ENCODE data around the gene PTGFRN. TPM values are rescaled to one million over a fixed set of nuclear protein-coding genes. Genes with fewer than 3 reads are reported as not detected.

PTGFRN gene
- total and polyA plus RNA-seq, 2 of the 8 experiments (the other 6 are each of a cell fraction or from before 2014, with no cell fraction given), result 13.0 to 32.6 TPM

GRCh38 chr1:116929961-116930592 is 20.4 kb downstream of the PTGFRN start:
- ChIA-PET CTCF (ENCODE audit: partially characterized antibody) (interaction anchor here (1.1 to 1.2 kb wide), 2 partner anchors 10 to 166 kb away, joined by 3 to 4 read pairs; no protein-coding TSS in a partner anchor), POLR2A (ENCODE audit: partially characterized antibody) (no interaction called here)
- H3K4ac ChIP-seq (replicated peaks; ENCODE audit: insufficient read length, low read depth, low read length), result no peak overlapping the region
- H2BK15ac ChIP-seq (ENCODE audit: low read length), result no peak overlapping the region
- no peak overlapping the region for H3K18ac ChIP-seq (ENCODE audit: extremely low read depth, low read length)
- H3K27ac ChIP-seq (ENCODE audit: low read depth, low read length), result no peak overlapping the region
- TF ChIP-seq YY1 (IDR thresholded peaks at IDR 0.05; ENCODE audit: low read depth, low read length) (no peak), GTF2F1 (IDR thresholded peaks at IDR 0.05; ENCODE audit: borderline replicate concordance, low read depth, low read length) (no peak), CBX5 (IDR thresholded peaks at IDR 0.05; ENCODE audit: low read depth, low read length) (no peak)
- no peak overlapping the region for H2AK5ac ChIP-seq (ENCODE audit: low read depth, low read length)
- peaks cover 0 to 16% of the 10 kb centered on the region in 2 experiments; a peak in 1 of 4 replicates for H3K79me2 ChIP-seq (ENCODE audit: control insufficient read depth in 1 of 2, insufficient read depth in 2 of 2, low read length in 2 of 2)
- H3K4me2 ChIP-seq (ENCODE audit: insufficient read depth in 1 of 2, low read depth in 2 of 2, low read length in 2 of 2), result no peak overlapping the region
- H2BK12ac ChIP-seq (ENCODE audit: low read depth, low read length), result no peak overlapping the region
- DNase-seq (ENCODE audit: low read depth in 1 of 2, low spot score in 2 of 2) (no peak), FAIRE-seq (no peak)
- no peaks in the 10 kb centered on the region for H3K27me3 ChIP-seq (replicated peaks in 1 of 4; ENCODE audit: control insufficient read depth in 3 of 4, extremely low read depth in 1 of 4, insufficient read depth in 3 of 4, low read length in 3 of 4)
- no peaks in the 10 kb centered on the region for H3K23me2 ChIP-seq (ENCODE audit: low read depth, low read length)
- H3K9ac ChIP-seq (replicated peaks in 1 of 4; ENCODE audit: extremely low read depth in 1 of 4, low read depth in 3 of 4, low read length in 3 of 4), result no peak overlapping the region
- H3K14ac ChIP-seq (ENCODE audit: insufficient read length), result no peak overlapping the region
- no peak overlapping the region for H2BK5ac ChIP-seq (ENCODE audit: low read depth, low read length)
- H3K79me1 ChIP-seq (ENCODE audit: low read depth, low read length), result peaks cover 2% of the 10 kb centered on the region; the same call in 1 of the 2 replicates
- no peaks in the 10 kb centered on the region for H3K9me3 ChIP-seq (ENCODE audit: insufficient read depth in 2 of 2, low read depth in 1 of 2, low read length in 1 of 2)
- H4K20me1 ChIP-seq (replicated peaks in 1 of 2; ENCODE audit: control insufficient read depth in 1 of 2, insufficient read depth in 2 of 2, low read length in 2 of 2), result no peaks in the 10 kb centered on the region
- H4K8ac ChIP-seq (ENCODE audit: extremely low read depth, insufficient read depth, low read length), result no peak overlapping the region
- H2AFZ ChIP-seq (ENCODE audit: low read length), result no peak overlapping the region
- no peak overlapping the region for H3K4me3 ChIP-seq (ENCODE audit: extremely low read depth in 1 of 4, insufficient read depth in 2 of 4, low read depth in 3 of 4, low read length in 4 of 4)
- H3K4me1 ChIP-seq (replicated peaks in 1 of 4; ENCODE audit: control insufficient read depth in 3 of 4, insufficient read depth in 4 of 4, low read length in 3 of 4), result no peaks in the 10 kb centered on the region; a peak in 2 of 7 replicates
- WGBS, 2 experiments (ENCODE audit: extremely low coverage in 1 of 2, insufficient coverage in 1 of 2, insufficient read length in 1 of 2, insufficient replicate concordance in 2 of 2, low coverage in 1 of 2, low lambda C conversion rate in 2 of 2, missing lambda C conversion rate in 1 of 2), result 91% methylated on average over 5 of the region's 5 CpGs; no CpG with 5 or more reads in 1 of the 2 experiments
- H3K36me3 ChIP-seq (ENCODE audit: control insufficient read depth in 2 of 4, insufficient read depth in 4 of 4, low read length in 3 of 4), result no peaks in the 10 kb centered on the region
- H2BK20ac ChIP-seq (ENCODE audit: low read length), result no peak overlapping the region
- H2BK120ac ChIP-seq (replicated peaks; ENCODE audit: low read depth, low read length), result no peak overlapping the region
- no peak overlapping the region for H4K91ac ChIP-seq (replicated peaks; ENCODE audit: insufficient read length, low read length)
- no peak overlapping the region for H3K56ac ChIP-seq (replicated peaks; ENCODE audit: insufficient read length, low read depth, low read length)
- no peak overlapping the region for H4K5ac ChIP-seq (ENCODE audit: insufficient read length, low read depth, low read length)
- H3K23ac ChIP-seq (ENCODE audit: insufficient read length), result no peak overlapping the region

All from H1 (cell line).